ENCODE measurements around the gene SLC24A4.

Gene SLC24A4

DNA sequence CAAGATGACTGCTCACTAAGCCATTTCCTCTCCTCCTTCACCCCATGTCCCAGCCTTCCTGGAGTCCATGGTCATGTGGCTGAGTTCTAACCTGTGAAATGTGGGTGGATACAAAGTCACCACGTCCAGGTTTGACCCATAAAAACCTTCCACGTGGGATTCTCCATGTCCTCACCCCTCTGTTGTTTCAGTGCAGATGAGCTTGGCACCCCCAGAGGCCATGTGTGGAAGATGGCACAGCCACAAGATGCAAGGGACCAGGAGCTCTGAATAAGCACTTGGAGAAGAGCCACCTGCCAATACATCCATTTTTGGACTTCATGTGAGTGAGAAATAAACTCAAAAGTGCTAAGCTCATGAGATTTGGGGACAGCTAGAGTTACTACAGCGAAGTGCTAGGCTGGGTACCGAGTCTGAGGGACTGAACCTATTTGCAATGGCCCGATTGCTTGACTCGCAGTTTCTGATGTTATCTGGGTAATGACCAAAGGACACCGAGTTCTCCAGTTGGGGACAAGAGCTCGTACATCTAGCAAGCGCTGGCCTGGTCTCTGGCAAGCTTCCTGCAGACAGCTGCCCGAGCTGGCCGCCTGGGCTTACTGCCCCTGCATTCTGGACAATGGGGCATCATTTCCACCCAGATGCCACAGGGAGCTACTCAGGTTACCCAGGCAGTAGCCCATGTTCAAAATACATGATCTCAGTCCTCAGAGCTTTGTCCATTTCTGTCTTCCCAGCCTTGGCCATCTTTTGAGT lies 7.7 kb upstream of the SLC24A4 start:
- no peak overlapping the region for H3K27ac ChIP-seq (ENCODE audit: extremely low read depth, low read depth, low read length)
- TF ChIP-seq, protein P1, sequence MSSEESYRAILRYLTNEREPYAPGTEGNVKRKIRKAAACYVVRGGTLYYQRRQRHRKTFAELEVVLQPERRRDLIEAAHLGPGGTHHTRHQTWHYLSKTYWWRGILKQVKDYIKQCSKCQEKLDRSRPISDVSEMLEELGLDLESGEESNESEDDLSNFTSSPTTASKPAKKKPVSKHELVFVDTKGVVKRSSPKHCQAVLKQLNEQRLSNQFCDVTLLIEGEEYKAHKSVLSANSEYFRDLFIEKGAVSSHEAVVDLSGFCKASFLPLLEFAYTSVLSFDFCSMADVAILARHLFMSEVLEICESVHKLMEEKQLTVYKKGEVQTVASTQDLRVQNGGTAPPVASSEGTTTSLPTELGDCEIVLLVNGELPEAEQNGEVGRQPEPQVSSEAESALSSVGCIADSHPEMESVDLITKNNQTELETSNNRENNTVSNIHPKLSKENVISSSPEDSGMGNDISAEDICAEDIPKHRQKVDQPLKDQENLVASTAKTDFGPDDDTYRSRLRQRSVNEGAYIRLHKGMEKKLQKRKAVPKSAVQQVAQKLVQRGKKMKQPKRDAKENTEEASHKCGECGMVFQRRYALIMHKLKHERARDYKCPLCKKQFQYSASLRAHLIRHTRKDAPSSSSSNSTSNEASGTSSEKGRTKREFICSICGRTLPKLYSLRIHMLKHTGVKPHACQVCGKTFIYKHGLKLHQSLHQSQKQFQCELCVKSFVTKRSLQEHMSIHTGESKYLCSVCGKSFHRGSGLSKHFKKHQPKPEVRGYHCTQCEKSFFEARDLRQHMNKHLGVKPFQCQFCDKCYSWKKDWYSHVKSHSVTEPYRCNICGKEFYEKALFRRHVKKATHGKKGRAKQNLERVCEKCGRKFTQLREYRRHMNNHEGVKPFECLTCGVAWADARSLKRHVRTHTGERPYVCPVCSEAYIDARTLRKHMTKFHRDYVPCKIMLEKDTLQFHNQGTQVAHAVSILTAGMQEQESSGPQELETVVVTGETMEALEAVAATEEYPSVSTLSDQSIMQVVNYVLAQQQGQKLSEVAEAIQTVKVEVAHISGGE (tag by site-specific recombination; conservative IDR thresholded peaks at IDR 0.05; ENCODE audit: low read depth): no peak
- TF ChIP-seq GLI4 (tag by site-specific recombination; IDR thresholded peaks at IDR 0.05) (no peak), ZNF610 (tag by site-specific recombination; IDR thresholded peaks at IDR 0.05; ENCODE audit: borderline replicate concordance) (no peak)
- TF ChIP-seq, protein P2, sequence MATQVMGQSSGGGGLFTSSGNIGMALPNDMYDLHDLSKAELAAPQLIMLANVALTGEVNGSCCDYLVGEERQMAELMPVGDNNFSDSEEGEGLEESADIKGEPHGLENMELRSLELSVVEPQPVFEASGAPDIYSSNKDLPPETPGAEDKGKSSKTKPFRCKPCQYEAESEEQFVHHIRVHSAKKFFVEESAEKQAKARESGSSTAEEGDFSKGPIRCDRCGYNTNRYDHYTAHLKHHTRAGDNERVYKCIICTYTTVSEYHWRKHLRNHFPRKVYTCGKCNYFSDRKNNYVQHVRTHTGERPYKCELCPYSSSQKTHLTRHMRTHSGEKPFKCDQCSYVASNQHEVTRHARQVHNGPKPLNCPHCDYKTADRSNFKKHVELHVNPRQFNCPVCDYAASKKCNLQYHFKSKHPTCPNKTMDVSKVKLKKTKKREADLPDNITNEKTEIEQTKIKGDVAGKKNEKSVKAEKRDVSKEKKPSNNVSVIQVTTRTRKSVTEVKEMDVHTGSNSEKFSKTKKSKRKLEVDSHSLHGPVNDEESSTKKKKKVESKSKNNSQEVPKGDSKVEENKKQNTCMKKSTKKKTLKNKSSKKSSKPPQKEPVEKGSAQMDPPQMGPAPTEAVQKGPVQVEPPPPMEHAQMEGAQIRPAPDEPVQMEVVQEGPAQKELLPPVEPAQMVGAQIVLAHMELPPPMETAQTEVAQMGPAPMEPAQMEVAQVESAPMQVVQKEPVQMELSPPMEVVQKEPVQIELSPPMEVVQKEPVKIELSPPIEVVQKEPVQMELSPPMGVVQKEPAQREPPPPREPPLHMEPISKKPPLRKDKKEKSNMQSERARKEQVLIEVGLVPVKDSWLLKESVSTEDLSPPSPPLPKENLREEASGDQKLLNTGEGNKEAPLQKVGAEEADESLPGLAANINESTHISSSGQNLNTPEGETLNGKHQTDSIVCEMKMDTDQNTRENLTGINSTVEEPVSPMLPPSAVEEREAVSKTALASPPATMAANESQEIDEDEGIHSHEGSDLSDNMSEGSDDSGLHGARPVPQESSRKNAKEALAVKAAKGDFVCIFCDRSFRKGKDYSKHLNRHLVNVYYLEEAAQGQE (tag by site-specific recombination; IDR thresholded peaks at IDR 0.05): no peak
- TF ChIP-seq, protein P3, sequence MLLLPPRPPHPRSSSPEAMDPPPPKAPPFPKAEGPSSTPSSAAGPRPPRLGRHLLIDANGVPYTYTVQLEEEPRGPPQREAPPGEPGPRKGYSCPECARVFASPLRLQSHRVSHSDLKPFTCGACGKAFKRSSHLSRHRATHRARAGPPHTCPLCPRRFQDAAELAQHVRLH (tag by site-specific recombination; IDR thresholded peaks at IDR 0.05): no peak
- TF ChIP-seq, protein P4, sequence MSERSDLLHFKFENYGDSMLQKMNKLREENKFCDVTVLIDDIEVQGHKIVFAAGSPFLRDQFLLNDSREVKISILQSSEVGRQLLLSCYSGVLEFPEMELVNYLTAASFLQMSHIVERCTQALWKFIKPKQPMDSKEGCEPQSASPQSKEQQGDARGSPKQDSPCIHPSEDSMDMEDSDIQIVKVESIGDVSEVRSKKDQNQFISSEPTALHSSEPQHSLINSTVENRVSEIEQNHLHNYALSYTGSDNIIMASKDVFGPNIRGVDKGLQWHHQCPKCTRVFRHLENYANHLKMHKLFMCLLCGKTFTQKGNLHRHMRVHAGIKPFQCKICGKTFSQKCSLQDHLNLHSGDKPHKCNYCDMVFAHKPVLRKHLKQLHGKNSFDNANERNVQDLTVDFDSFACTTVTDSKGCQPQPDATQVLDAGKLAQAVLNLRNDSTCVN (tag by site-specific recombination; optimal IDR thresholded peaks at IDR 0.05): no peak
- POLR2A ChIA-PET: no interaction called here
- no peaks in the 10 kb centered on the region for H3K36me3 ChIP-seq (ENCODE audit: control insufficient read depth in 2 of 2, insufficient read depth in 1 of 2, low read length in 2 of 2)
- CTCF ChIA-PET: no interaction called here
- H3K4me3 ChIP-seq (ENCODE audit: low read depth, low read length): no peak overlapping the region
- no peaks in the 10 kb centered on the region for H3K9me3 ChIP-seq (ENCODE audit: control insufficient read depth, insufficient read depth, low read depth, low read length)
- H3K4me1 ChIP-seq (ENCODE audit: control insufficient read depth, insufficient read depth, low read length): no peaks in the 10 kb centered on the region

DNA sequence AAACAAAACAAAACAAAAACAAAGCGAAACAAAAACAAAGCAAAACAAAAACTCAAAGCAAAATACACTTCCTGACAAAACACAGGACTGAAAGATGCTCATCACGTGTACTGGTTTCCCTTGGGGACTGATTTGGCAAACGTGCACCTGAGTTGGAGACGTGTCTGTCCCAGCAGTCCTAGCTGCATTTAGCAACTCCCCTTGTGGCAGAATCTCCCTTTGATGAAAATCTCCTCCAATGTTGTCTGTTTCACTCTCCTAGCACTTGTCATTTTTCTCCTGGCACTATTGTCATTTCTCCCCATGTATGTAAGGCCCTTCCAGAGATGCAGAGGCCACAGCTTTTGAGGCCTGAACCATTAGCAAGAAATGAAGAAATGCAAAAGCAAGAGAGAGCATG lies 6.8 kb upstream of the SLC24A4 start:
- Histone ChIP-seq H3K9me3 (ENCODE audit: control insufficient read depth, insufficient read depth, low read depth, low read length) (no peaks in the 10 kb centered on the region), H3K4me3 (ENCODE audit: low read depth, low read length) (no peak overlapping the region), H3K36me3 (ENCODE audit: control insufficient read depth in 2 of 2, insufficient read depth in 1 of 2, low read length in 2 of 2) (no peaks in the 10 kb centered on the region), H3K27ac (ENCODE audit: extremely low read depth, low read depth, low read length) (no peak overlapping the region), H3K4me1 (ENCODE audit: control insufficient read depth, insufficient read depth, low read length) (no peaks in the 10 kb centered on the region)
- ChIA-PET POLR2A (no interaction called here), CTCF (no interaction called here)
- TF ChIP-seq ZNF776 (tag by site-specific recombination; IDR thresholded peaks at IDR 0.05; ENCODE audit: borderline replicate concordance) (no peak), ZNF146 (tag by site-specific recombination; IDR thresholded peaks at IDR 0.05) (no peak), ZBTB10 (tag by site-specific recombination; IDR thresholded peaks at IDR 0.05) (no peak), ZNF548 (tag by site-specific recombination; IDR thresholded peaks at IDR 0.05) (no peak), KLF17 (tag by site-specific recombination; IDR thresholded peaks at IDR 0.05) (no peak), ZNF366 (tag by site-specific recombination; conservative IDR thresholded peaks at IDR 0.05) (no peak), BCL11B (tag by site-specific recombination; IDR thresholded peaks at IDR 0.05; ENCODE audit: low read depth) (no peak), ZNF19 (tag by site-specific recombination; IDR thresholded peaks at IDR 0.05; ENCODE audit: low read depth) (no peak), ZNF658 (tag by site-specific recombination; IDR thresholded peaks at IDR 0.05) (no peak), ZBTB8A (tag by site-specific recombination; IDR thresholded peaks at IDR 0.05) (no peak), ZNF214 (tag by site-specific recombination; IDR thresholded peaks at IDR 0.05; ENCODE audit: borderline replicate concordance) (no peak), GFI1B (tag by site-specific recombination; IDR thresholded peaks at IDR 0.05) (no peak), ZNF510 (tag by site-specific recombination; IDR thresholded peaks at IDR 0.05; ENCODE audit: insufficient replicate concordance) (no peak)
- TF ChIP-seq, protein P5, sequence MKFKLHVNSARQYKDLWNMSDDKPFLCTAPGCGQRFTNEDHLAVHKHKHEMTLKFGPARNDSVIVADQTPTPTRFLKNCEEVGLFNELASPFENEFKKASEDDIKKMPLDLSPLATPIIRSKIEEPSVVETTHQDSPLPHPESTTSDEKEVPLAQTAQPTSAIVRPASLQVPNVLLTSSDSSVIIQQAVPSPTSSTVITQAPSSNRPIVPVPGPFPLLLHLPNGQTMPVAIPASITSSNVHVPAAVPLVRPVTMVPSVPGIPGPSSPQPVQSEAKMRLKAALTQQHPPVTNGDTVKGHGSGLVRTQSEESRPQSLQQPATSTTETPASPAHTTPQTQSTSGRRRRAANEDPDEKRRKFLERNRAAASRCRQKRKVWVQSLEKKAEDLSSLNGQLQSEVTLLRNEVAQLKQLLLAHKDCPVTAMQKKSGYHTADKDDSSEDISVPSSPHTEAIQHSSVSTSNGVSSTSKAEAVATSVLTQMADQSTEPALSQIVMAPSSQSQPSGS (tag by site-specific recombination; IDR thresholded peaks at IDR 0.05; ENCODE audit: low read depth): no peak

Data from HEK293 (cell line).